SK-N-SH (cell line): ENCODE data around the gene ZMIZ2. TPM values are rescaled to one million over a fixed set of nuclear protein-coding genes. Genes with fewer than 3 reads are reported as not detected.
A peak's percentile ranks its signal among the peaks of the same experiment; 100 is the strongest.

Experiments
- CTCF ChIA-PET: fragments of 300-600, 350-600 bp; formaldehyde crosslinking; extraction: SDS; loops from one replicate; lab custom pipeline; 2021; lab: Yijun Ruan, JAX
- POLR2A ChIA-PET: fragments of 350-600 bp; sonication (Branson Sonifier 250); formaldehyde crosslinking; extraction: SDS; loops from one replicate; lab custom pipeline; 2020; ENCODE audit warnings: antibody characterized with exemption, inconsistent platforms; lab: Yijun Ruan, JAX
- DNase-seq: peaks from one replicate; pipeline ENCODE4 v3.0.0; 2012
- H2AFZ ChIP-seq: fragments of 200-600 bp; sonication (generic); 2 replicates; pipeline ENCODE4 v1.8.1; 2016; ENCODE audit warnings: antibody characterized with exemption, mild to moderate bottlenecking, low read depth
- H3F3A ChIP-seq: fragments of 200-600 bp; sonication (generic); replicated peaks from 2 replicates; pipeline ENCODE3; 2016; ENCODE audit warnings: antibody characterized with exemption, mild to moderate bottlenecking; ENCODE audit not compliant: insufficient read depth
- H3K27ac ChIP-seq, 2 experiments: fragments of 200-500 bp in 1 of 2; fragments of 200-600 bp in 1 of 2; sonication (Bioruptor generic) in 1 of 2; sonication (generic), shearing (Covaris generic) in 1 of 2; 2 replicates each; pipeline versions ENCODE4 v1.5.1 to v1.6.1; 2014 to 2016; ENCODE audit warnings: low read depth in 2 of 2, inconsistent platforms in 1 of 2, low read length in 1 of 2, mild to moderate bottlenecking in 1 of 2, mixed read lengths in 1 of 2
- H3K27me3 ChIP-seq: fragments of 200-600 bp; sonication (generic), shearing (Covaris generic); 2 replicates; pipeline ENCODE4 v1.6.1; 2016; ENCODE audit warnings: mixed run types; ENCODE audit not compliant: insufficient read depth
- H3K36me3 ChIP-seq, 2 experiments: fragments of 200-500 bp in 1 of 2; fragments of 200-600 bp in 1 of 2; sonication (Bioruptor generic) in 1 of 2; sonication (generic) in 1 of 2; replicated peaks in 1 of 2; 2 replicates each; pipeline versions ENCODE3 to v1.5.1; 2014 to 2016; ENCODE audit warnings: low read length in 1 of 2, mild to moderate bottlenecking in 1 of 2; ENCODE audit not compliant: insufficient read depth in 2 of 2, control insufficient read depth in 1 of 2
- H3K4me1 ChIP-seq, 2 experiments: fragments of 200-500 bp in 1 of 2; fragments of 200-600 bp in 1 of 2; sonication (Bioruptor generic) in 1 of 2; sonication (generic), shearing (Covaris generic) in 1 of 2; 2 replicates each; pipeline versions ENCODE4 v1.5.1 to v1.6.1; 2014 to 2016; ENCODE audit warnings: low read depth in 1 of 2, low read length in 1 of 2, mixed run types in 1 of 2; ENCODE audit not compliant: insufficient read depth in 2 of 2, control insufficient read depth in 1 of 2
- H3K4me2 ChIP-seq: fragments of 200-600 bp; sonication (generic), shearing (Covaris generic); 2 replicates; pipeline ENCODE4 v1.6.1; 2017; ENCODE audit warnings: mixed run types
- H3K4me3 ChIP-seq, 2 experiments: fragments of 200-500 bp in 1 of 2; fragments of 200-600 bp in 1 of 2; sonication (Bioruptor generic) in 1 of 2; sonication (generic), shearing (Covaris generic) in 1 of 2; 2 replicates each; pipeline versions ENCODE4 v1.5.1 to v1.8.1; 2014 to 2016; ENCODE audit warnings: low read depth in 2 of 2, inconsistent platforms in 1 of 2, low read length in 1 of 2, mild to moderate bottlenecking in 1 of 2, mixed read lengths in 1 of 2, moderate library complexity in 1 of 2
- H3K79me2 ChIP-seq: fragments of 200-600 bp; sonication (generic); 2 replicates; pipeline ENCODE4 v1.8.1; 2017; ENCODE audit warnings: mild to moderate bottlenecking; ENCODE audit not compliant: insufficient read depth
- H3K9ac ChIP-seq: fragments of 200-600 bp; sonication (generic); 2 replicates; pipeline ENCODE4 v1.6.1; 2017; ENCODE audit warnings: mixed run types
- H3K9me2 ChIP-seq: fragments of 200-600 bp; sonication (generic); 2 replicates; pipeline ENCODE4 v1.6.1; 2017; ENCODE audit warnings: mixed run types
- H3K9me3 ChIP-seq: fragments of 200-600 bp; sonication (generic); 2 replicates; pipeline ENCODE4 v1.6.1; 2017; ENCODE audit warnings: mixed run types, mild to moderate bottlenecking, moderate library complexity
- H4K20me1 ChIP-seq: fragments of 200-600 bp; sonication (generic); 2 replicates; pipeline ENCODE4 v1.6.1; 2017; ENCODE audit warnings: mild to moderate bottlenecking, mixed run types; ENCODE audit not compliant: insufficient read depth
- EZH2phosphoT487 ChIP-seq: fragments of 200-600 bp; sonication (generic); IDR thresholded peaks from 2 replicates; pipeline ENCODE4 v1.6.1; 2017; ENCODE audit warnings: low read depth, mixed run types, mild to moderate bottlenecking, antibody characterized with exemption, moderate library complexity, borderline replicate concordance
- FOXJ3 ChIP-seq: sonication (generic); formaldehyde crosslinking; IDR thresholded peaks from 2 replicates; pipeline ENCODE4 v1.5.1; 2020; ENCODE audit warnings: mild to moderate bottlenecking, missing genetic modification reagents
- GABPA ChIP-seq: IDR thresholded peaks from 2 replicates; pipeline ENCODE4 v1.4.0; 2012; ENCODE audit warnings: low read depth, mild to moderate bottlenecking
- GATA2 ChIP-seq: sonication (generic); formaldehyde crosslinking; IDR thresholded peaks from 2 replicates; pipeline ENCODE4 v1.5.0; 2020; ENCODE audit warnings: mild to moderate bottlenecking, missing genetic modification reagents
- MAX ChIP-seq: IDR thresholded peaks from 2 replicates; pipeline ENCODE4 v1.4.0; 2012; ENCODE audit warnings: low read depth
- MEF2A ChIP-seq: IDR thresholded peaks from 2 replicates; pipeline ENCODE4 v1.4.0; 2012; ENCODE audit warnings: low read depth, borderline replicate concordance
- NFIC ChIP-seq: IDR thresholded peaks from 2 replicates; pipeline ENCODE4 v1.4.0; 2012; ENCODE audit warnings: borderline replicate concordance
- NRF1 ChIP-seq: IDR thresholded peaks from 2 replicates; pipeline ENCODE4 v1.6.1; 2012; ENCODE audit warnings: low read depth, mild to moderate bottlenecking, low read length
- PBX3 ChIP-seq: IDR thresholded peaks from 2 replicates; pipeline ENCODE4; 2012
- POLR2AphosphoS5 ChIP-seq: IDR thresholded peaks from 2 replicates; pipeline ENCODE4 v1.6.1; 2012; ENCODE audit warnings: low read depth, low read length
- RFX5 ChIP-seq: IDR thresholded peaks from 2 replicates; pipeline ENCODE4 v1.6.1; 2012; ENCODE audit warnings: mild to moderate bottlenecking, improper control_type of control experiment, low read length
- RXRA ChIP-seq: IDR thresholded peaks from 2 replicates; pipeline ENCODE4 v1.4.0; 2012; ENCODE audit warnings: low read depth, mild to moderate bottlenecking, borderline replicate concordance
- SMC3 ChIP-seq: IDR thresholded peaks from 2 replicates; pipeline ENCODE4 v1.6.1; 2012; ENCODE audit warnings: low read depth, low read length, improper control_type of control experiment
- TEAD4 ChIP-seq: IDR thresholded peaks from 2 replicates; pipeline ENCODE4 v1.4.0; 2012; ENCODE audit warnings: mild to moderate bottlenecking, borderline replicate concordance; ENCODE audit not compliant: insufficient read depth
- USF1 ChIP-seq: IDR thresholded peaks from 2 replicates; pipeline ENCODE4 v1.4.0; 2012; ENCODE audit warnings: low read depth, borderline replicate concordance
- USF2 ChIP-seq: fragments of 150-350 bp; IDR thresholded peaks from 2 replicates; pipeline ENCODE4 v1.6.1; 2017; ENCODE audit warnings: antibody characterized with exemption, low read length, low read depth, borderline replicate concordance
- YY1 ChIP-seq: IDR thresholded peaks from 2 replicates; pipeline ENCODE4 v1.4.0; 2012; ENCODE audit warnings: low read depth, mild to moderate bottlenecking
- WGBS: methylation state at CpG from one replicate; pipeline ENCODE4 v1.1.6; 2017; ENCODE audit warnings: low lambda C conversion rate; 5-methylcytosine and 5-hydroxymethylcytosine counted together
- polyA plus RNA-seq, 3 experiments: library from polyadenylated mRNA; depleted of rRNA; stranded (reverse); fragments of >200 nt; gene quantifications; 2 replicates each; pipeline ENCODE4 v1.2.3, GENCODE V29; 2012

The ZMIZ2 gene
- polyA plus RNA-seq, 1 of the 3 experiments (the other 2 are of a cell fraction): 18.1 TPM

- TF ChIP-seq TEAD4: no peak
- TF ChIP-seq USF2: no peak
- TF ChIP-seq, all 33 proteins: peak for 0
Measured at GRCh38 chr7:44765579-44766415, 17.1 kb downstream of the ZMIZ2 start (continued).

- POLR2A ChIA-PET: interaction anchor here (1.6 kb wide), 1 partner anchor 160 kb away, joined by 3 read pairs; the partner anchor contains the start of gene OGDH
- no peak overlapping the region for H2AFZ ChIP-seq
- peaks cover 6% of the 10 kb centered on the region for H3F3A ChIP-seq
- H3K27ac ChIP-seq: no peak overlapping the region
- DNase-seq: peak; percentile 16
- H3K4me1 ChIP-seq: peaks cover 7 to 39% of the 10 kb centered on the region in 2 experiments; a peak in 2 of 4 replicates
- no peak overlapping the region for H3K9ac ChIP-seq
- no peaks in the 10 kb centered on the region for H4K20me1 ChIP-seq
- H3K36me3 ChIP-seq: peaks cover 25 to 61% of the 10 kb centered on the region in 2 experiments
- no peaks in the 10 kb centered on the region for H3K79me2 ChIP-seq
- H3K27me3 ChIP-seq: no peaks in the 10 kb centered on the region
- no peak overlapping the region for H3K4me3 ChIP-seq
- no peaks in the 10 kb centered on the region for H3K9me3 ChIP-seq
- TF ChIP-seq GATA2 (CRISPR knock-in tag) (no peak), GABPA (no peak), PBX3 (no peak), TEAD4 (no peak), NFIC (no peak), MAX (no peak), USF1 (no peak), FOXJ3 (CRISPR knock-in tag) (no peak), NRF1 (no peak), EZH2phosphoT487 (no peak), RXRA (no peak), RFX5 (no peak), YY1 (no peak), POLR2AphosphoS5 (no peak), MEF2A (no peak), SMC3 (no peak)
- no peak overlapping the region for H3K4me2 ChIP-seq
- H3K9me2 ChIP-seq: no peaks in the 10 kb centered on the region
- 95% methylated on average over 11 of the region's 11 CpGs for WGBS
- CTCF ChIA-PET: interaction anchor here (1.0 to 1.7 kb wide), 2 partner anchors 11 to 81 kb away, joined by 4 read pairs; no protein-coding TSS in a partner anchor
Measured at GRCh38 chr7:44766416-44766801, 17.8 kb downstream of the ZMIZ2 start.
